ENCODE results near the gene ZNF488.

ZNF488 gene

GRCh38 chr10:47372726-47373125 lies 11.4 kb downstream of the ZNF488 start:
- TF ChIP-seq TAF1 (IDR thresholded peaks at IDR 0.05; ENCODE audit: borderline replicate concordance, insufficient read depth, low read length), result no peak
- TF ChIP-seq SIN3A (IDR thresholded peaks at IDR 0.05; ENCODE audit: borderline replicate concordance, insufficient read depth, low read length), result no peak
- no peak for TF ChIP-seq POLR2AphosphoS5 (IDR thresholded peaks at IDR 0.05; ENCODE audit: low read depth, low read length)
- TF ChIP-seq FOXP2 (optimal IDR thresholded peaks at IDR 0.05; ENCODE audit: borderline replicate concordance, extremely low read depth, extremely low read length, insufficient read depth), result no peak
- TF ChIP-seq, protein P1, sequence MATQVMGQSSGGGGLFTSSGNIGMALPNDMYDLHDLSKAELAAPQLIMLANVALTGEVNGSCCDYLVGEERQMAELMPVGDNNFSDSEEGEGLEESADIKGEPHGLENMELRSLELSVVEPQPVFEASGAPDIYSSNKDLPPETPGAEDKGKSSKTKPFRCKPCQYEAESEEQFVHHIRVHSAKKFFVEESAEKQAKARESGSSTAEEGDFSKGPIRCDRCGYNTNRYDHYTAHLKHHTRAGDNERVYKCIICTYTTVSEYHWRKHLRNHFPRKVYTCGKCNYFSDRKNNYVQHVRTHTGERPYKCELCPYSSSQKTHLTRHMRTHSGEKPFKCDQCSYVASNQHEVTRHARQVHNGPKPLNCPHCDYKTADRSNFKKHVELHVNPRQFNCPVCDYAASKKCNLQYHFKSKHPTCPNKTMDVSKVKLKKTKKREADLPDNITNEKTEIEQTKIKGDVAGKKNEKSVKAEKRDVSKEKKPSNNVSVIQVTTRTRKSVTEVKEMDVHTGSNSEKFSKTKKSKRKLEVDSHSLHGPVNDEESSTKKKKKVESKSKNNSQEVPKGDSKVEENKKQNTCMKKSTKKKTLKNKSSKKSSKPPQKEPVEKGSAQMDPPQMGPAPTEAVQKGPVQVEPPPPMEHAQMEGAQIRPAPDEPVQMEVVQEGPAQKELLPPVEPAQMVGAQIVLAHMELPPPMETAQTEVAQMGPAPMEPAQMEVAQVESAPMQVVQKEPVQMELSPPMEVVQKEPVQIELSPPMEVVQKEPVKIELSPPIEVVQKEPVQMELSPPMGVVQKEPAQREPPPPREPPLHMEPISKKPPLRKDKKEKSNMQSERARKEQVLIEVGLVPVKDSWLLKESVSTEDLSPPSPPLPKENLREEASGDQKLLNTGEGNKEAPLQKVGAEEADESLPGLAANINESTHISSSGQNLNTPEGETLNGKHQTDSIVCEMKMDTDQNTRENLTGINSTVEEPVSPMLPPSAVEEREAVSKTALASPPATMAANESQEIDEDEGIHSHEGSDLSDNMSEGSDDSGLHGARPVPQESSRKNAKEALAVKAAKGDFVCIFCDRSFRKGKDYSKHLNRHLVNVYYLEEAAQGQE (IDR thresholded peaks at IDR 0.05; ENCODE audit: insufficient read depth in 1 of 2, low read depth in 2 of 2, low read length in 2 of 2), result no peak

- no peak for TF ChIP-seq SIN3A (IDR thresholded peaks at IDR 0.05; ENCODE audit: borderline replicate concordance, insufficient read depth, low read length)
- TF ChIP-seq, protein P1 (IDR thresholded peaks at IDR 0.05; ENCODE audit: insufficient read depth in 1 of 2, low read depth in 2 of 2, low read length in 2 of 2), result no peak
- TF ChIP-seq FOXP2 (optimal IDR thresholded peaks at IDR 0.05; ENCODE audit: borderline replicate concordance, extremely low read depth, extremely low read length, insufficient read depth), result no peak
- TF ChIP-seq POLR2AphosphoS5 (IDR thresholded peaks at IDR 0.05; ENCODE audit: low read depth, low read length), result no peak
- no peak for TF ChIP-seq TAF1 (IDR thresholded peaks at IDR 0.05; ENCODE audit: borderline replicate concordance, insufficient read depth, low read length)
These were observed 12.2 kb downstream of the ZNF488 start for GRCh38 chr10:47371629-47372485.

- no peak for TF ChIP-seq FOXP2 (optimal IDR thresholded peaks at IDR 0.05; ENCODE audit: borderline replicate concordance, extremely low read depth, extremely low read length, insufficient read depth)
- TF ChIP-seq SIN3A (IDR thresholded peaks at IDR 0.05; ENCODE audit: borderline replicate concordance, insufficient read depth, low read length), result no peak
- TF ChIP-seq POLR2AphosphoS5 (IDR thresholded peaks at IDR 0.05; ENCODE audit: low read depth, low read length), result no peak
- TF ChIP-seq, protein P1 (IDR thresholded peaks at IDR 0.05; ENCODE audit: insufficient read depth in 1 of 2, low read depth in 2 of 2, low read length in 2 of 2), result no peak
- TF ChIP-seq TAF1 (IDR thresholded peaks at IDR 0.05; ENCODE audit: borderline replicate concordance, insufficient read depth, low read length), result no peak
These were observed 13.2 kb downstream of the ZNF488 start for GRCh38 chr10:47370878-47371277.

DNA sequence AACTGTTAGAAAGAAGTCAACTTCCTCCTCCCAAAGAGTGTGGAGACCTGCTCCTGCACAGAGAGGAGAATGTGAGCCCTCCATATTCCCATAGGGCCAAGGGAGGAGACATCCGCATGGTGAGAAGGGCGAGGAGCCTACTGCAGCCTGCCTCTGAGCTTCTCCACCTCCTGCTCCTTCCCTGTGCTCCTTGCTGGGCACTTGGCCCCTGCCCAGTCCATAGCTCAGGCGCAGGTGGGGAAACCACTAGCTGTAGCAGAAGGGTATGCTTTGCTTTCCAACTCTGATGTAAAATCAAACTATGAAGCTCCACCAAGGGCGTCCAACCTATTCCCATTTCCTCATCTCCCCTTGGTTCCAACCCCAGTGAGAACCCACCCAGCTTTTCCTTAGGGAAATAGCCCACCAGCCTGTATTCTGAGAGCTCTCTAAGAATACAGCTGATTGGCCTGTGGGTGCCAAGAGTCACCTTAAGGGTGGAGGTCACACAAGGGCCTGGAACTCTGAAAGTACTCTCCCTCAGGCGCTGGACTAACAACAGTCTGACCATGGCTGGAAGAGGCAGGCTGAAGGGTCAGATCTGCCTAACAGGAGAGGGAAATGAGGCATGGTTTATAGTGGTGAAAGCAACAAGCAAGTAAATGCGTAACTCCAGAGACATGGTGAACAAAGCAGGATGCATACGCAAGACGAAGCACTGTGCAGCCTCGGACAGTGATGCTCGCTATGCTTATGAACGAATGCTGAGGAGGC lies 13.9 kb downstream of the ZNF488 start:
- TF ChIP-seq FOXP2 (optimal IDR thresholded peaks at IDR 0.05; ENCODE audit: borderline replicate concordance, extremely low read depth, extremely low read length, insufficient read depth) (no peak), POLR2AphosphoS5 (IDR thresholded peaks at IDR 0.05; ENCODE audit: low read depth, low read length) (no peak), SIN3A (IDR thresholded peaks at IDR 0.05; ENCODE audit: borderline replicate concordance, insufficient read depth, low read length) (no peak)
- TF ChIP-seq, protein P1 (IDR thresholded peaks at IDR 0.05; ENCODE audit: insufficient read depth in 1 of 2, low read depth in 2 of 2, low read length in 2 of 2), result no peak
